Omental fat pad (tissue), 4 donors: ENCODE results near the gene HPS6. TPM values are rescaled to one million over a fixed set of nuclear protein-coding genes. Genes with fewer than 3 reads are reported as not detected.

Source experiments
- ATAC-seq: fragments of 150-250 bp; one replicate; pipeline ENCODE4 v1.9.1; 2016; ENCODE audit warnings: mild to moderate bottlenecking, moderate library complexity; ENCODE audit not compliant: low FRiP score
- DNase-seq: peaks from one replicate; pipeline ENCODE4 v3.0.0-alpha.2; 2019; ENCODE audit warnings: low spot score
- CTCF ChIP-seq, 3 donors: fragments of 450-650 bp; IDR thresholded peaks; one replicate each; pipeline ENCODE4 v1.5.1; 2016 to 2017; ENCODE audit warnings: antibody characterized with exemption in 3 of 3, mild to moderate bottlenecking in 3 of 3, moderate library complexity in 2 of 3
- total RNA-seq, 4 donors: library from RNA; depleted of rRNA; stranded (reverse); fragments of >200 nt; gene quantifications; one replicate each; pipeline ENCODE4 v1.1.0, GENCODE V29; 2016

The HPS6 gene
- total RNA-seq, 4 donors from 2014 or later: 14.1 to 31.5 (median 22.5) TPM

DNA sequence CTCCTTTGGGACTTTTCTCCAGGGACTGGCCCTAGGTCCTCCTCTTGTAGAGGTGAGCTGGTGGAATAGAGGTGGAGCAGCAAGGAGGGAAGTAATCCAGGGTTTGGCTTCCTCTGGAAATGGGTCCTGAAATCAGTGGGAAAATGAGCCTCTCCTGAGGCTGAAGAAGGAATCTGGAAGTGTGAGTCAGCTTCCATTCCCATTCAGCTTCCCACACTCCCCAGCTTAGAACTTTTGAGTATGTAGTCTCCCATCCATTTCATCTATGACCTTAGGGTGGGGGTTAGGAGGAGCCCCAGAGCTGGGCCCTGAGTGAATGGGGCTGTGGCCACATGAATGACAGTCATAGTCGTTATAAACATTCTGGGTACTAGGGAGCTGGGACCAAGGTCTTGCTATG is 37.3 kb downstream of the HPS6 start:
- DNase-seq: no peak

GRCh38 chr10:102106998-102107397 is 41.8 kb downstream of the HPS6 start:
- DNase-seq (no peak), ATAC-seq (no peak)
- no peak for TF ChIP-seq CTCF (IDR thresholded peaks at IDR 0.05)

More for the DNA sequence above, 37.3 kb downstream of the HPS6 start:
- no peak for ATAC-seq
- no peak for TF ChIP-seq CTCF (IDR thresholded peaks at IDR 0.05)

- no peak for ATAC-seq
- TF ChIP-seq CTCF (IDR thresholded peaks at IDR 0.05): no peak
- DNase-seq: no peak
Observed at GRCh38 chr10:102109166-102110116, 44.3 kb downstream of the HPS6 start.

DNA sequence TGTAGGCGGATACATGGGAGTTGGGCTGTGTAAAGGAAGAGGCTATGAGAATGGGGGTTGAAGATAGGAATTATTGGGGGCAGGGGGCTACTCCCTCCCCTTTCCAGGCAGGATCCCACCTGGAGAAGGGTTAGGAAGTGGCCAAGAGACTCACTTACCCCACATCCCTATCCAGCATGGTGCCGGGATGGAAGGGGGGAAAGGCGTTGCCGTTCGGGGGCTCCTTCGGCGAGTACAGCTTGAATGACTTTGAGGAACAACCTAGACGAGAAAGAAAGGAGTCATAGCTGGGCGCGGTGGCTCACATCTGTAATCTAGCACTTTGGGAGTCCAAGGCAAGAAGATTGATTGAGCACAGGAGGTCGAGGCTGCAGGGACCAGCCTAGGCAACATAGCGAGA is 46.1 kb downstream of the HPS6 start:
- ATAC-seq: no peak
- TF ChIP-seq CTCF (IDR thresholded peaks at IDR 0.05): no peak
- DNase-seq: no peak

GRCh38 chr10:102112210-102112817 is 47.2 kb downstream of the HPS6 start:
- ATAC-seq (no peak), DNase-seq (no peak)
- TF ChIP-seq CTCF (IDR thresholded peaks at IDR 0.05): no peak

GRCh38 chr10:102113261-102113955 is 48.3 kb downstream of the HPS6 start:
- no peak for DNase-seq
- TF ChIP-seq CTCF (IDR thresholded peaks at IDR 0.05): no peak
- no peak for ATAC-seq
